ENCODE data around the gene INF2.
A peak's percentile ranks its signal among the peaks of the same experiment; 100 is the strongest.

The INF2 gene

DNA sequence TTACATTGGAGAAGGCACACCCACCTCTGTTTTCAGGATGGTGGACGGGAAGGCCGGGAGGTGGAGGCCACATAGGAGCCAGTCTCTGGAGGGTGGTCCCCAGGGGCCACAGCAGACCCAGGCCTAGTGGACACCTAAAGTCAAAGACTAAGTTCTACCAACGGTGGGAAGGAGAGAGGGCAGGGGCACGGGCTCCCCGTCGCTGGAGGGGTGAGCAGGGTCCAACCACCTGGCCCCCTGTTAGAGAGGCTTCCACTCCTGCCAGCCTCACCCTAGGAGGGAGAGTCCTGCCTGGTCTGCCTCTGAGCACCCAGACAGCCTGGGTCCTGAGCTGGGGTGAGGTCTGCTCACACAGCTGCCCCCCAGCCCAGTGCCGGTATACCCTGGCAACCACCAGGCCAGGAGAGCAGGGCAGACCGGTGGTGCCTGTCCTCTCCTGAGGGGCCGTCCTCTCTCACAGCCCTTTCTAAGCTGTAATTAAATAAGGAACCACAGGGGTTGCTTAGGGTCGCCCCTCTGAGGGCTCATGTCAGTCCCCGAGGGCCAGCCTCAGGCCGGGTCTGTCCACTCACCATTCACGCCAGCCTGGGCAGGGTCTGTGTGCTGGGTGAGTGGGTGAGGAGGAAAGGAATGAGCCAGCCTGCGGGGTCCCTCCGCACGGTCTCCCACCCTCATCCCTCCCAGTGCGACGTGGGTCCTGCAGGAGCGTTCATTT, 2.3 kb downstream of the INF2 start:
- DNase-seq, result no peak

DNA sequence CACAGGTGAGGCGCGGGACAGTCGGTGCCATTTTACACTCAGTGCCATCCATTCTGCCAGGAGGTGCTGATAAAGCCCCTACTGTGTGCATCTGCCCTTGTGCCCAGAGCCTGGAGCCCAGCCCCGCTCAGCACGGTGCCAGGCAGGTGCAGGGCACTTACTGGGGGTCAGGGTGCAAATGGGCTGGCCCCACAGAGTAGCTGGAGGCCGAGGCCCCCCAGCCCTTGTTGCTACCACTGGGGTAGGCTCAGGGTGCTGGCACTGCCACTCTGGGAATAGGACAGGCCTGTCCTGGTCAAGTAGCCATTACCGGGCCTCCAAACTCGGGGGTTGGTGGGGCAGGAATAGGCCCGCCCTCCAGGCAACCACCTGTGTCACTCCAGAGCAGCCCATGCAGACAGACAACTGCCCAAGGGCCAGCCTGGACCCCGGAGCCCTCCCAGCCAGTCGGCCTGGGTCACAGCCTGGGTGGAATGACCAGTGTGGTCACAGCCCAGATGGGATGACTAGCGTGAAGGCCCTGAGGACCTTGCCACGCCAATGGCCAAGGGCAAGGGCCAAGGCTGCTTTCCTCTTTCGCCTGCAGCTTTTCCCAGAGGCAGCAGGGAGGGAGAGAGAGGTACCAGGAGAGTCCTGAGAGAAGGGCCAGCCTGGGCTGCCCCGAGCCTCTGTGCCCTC, 3.0 kb downstream of the INF2 start:
- DNase-seq, result no peak

DNA sequence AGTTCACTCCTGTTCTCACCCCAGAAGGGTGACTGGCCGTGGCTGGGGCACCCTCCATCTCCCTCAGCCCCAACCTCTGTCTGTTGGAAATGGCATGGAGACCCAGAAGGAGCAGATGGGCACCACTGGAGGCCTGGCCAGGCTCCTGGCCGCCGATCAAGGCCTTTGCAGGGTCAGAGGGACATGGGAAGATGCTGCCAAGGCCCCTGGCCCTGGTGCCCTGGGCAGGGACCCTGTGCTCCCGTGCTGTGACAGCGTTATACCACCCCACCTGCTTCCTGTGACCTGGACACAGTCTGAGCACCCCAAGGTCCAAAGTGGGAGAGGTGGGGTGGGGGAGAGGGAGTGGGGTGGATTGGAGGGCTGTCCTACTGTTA, 3.5 kb downstream of the INF2 start:
- DNase-seq, result no peak

DNA sequence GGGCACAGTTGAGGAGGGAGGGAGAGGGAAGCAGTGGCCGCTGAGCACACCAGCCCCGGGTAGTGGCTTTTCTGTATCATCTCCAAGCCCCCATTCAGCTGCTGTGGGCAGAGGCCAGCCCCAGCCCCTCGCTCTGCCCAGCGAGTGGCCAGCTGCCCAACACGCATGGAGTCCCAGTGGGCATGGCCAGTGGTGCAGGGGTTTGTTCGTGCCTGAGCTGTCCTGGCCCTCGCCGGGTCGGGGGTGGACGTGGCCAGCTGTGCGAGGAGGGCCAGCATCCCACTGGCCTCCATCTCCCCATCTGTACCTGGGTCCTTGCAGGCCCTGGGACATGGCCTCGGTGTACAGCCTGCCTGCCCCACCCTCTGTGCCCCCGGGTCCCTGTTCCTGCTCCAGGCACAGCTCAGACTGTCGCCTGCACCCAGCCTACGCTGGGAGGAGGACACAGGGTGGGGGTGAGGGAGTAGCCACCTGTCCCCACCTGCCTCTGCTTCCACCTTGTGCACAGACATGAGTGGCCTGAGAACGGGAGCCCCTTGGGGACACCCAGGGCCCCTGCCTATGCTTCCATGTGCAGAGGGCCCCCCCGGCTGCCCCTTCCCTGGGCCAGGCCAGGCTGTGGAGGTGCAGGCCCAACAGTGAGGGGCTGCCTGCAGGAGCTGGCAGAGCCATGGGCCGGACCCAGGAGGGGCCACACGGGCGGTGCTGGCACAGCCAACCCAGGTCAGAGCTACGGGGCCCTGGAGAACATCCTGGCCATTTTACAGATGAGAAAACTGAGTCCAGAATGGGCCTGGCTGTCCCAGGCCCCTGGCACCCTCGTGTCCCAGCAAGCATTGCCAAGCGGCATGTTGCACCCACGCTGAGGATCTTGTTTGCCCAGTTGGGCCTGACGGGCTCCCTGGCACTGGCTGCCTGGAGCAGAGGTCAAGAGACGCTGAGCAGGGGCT, 4.3 kb downstream of the INF2 start:
- DNase-seq, result no peak

DNA sequence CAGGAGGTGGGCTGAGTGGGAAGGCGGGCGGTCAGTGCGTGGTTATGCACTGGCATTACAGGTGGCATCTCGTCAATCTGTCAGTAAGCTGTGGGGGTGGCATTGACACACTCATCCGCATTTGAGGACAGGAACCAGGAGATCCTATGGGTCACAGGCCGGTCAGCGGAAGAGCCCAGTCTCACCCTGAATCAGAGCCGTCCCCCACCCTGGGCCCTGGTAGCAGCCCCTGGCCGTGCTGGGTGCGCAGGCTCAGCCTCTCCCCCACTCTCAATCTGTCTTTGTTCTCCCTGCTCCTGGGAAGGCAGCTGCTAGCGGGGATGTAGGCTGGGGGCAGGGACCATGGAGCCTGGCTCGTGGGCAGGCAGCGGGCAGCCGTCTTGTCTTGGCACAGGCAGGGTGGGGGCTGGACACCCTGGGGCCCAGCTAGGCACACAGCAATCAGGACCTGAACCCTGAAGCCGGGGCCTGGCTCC, 5.1 kb downstream of the INF2 start:
- DNase-seq, result peak in 1 of 2 experiments; percentile 10

DNA sequence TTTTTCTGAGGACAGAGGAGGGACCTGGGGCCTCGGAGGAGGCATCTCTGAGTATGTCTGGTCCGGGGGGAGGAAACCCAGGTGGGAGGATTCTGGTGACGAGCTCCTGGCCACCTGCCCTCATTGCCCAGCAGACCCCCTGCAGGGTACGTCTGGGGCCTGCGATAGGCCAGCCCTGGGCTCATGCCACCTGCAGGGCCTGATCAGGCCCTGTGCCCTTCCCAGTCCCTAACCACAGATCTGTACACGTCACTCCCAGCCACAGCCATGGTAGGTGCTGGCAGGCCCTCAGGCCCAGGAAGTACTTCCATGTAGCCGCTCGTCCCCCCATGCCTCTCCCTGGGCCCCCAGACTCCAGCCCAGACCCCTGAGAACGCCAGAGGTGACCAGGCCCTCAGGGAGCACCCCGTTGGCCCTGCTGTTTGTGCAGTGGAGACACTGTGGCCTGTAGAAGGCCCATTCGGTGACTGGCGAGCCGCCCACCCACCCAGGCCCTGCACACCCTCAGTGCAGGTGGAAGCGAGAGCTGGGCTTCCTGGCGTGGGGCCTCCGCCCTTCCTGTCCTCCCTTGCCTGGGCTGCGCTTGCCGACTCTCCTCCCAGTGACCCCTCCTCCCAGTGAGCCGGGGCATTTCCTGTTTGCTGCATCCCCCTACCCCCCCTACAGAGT, 5.7 kb downstream of the INF2 start:
- peak in 1 of 2 experiments; percentile 53 for DNase-seq

DNA sequence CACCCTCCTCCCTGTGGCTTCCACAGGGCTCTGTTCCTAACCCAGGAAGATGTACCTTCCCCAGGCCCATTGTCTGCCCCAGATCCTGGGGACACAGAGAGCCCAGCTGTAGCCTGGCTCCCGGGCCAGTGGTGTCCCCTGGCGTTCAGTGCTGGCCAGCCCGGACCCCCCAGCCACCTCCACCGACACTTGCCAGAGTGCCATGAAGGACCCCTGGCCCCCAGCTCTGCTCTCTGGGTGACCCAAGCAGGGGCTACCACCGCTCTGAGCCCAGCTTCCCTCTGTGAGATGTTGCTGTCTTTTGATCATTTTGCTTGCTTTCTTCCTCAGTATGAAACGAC, 6.2 kb downstream of the INF2 start:
- no peak for DNase-seq

DNA sequence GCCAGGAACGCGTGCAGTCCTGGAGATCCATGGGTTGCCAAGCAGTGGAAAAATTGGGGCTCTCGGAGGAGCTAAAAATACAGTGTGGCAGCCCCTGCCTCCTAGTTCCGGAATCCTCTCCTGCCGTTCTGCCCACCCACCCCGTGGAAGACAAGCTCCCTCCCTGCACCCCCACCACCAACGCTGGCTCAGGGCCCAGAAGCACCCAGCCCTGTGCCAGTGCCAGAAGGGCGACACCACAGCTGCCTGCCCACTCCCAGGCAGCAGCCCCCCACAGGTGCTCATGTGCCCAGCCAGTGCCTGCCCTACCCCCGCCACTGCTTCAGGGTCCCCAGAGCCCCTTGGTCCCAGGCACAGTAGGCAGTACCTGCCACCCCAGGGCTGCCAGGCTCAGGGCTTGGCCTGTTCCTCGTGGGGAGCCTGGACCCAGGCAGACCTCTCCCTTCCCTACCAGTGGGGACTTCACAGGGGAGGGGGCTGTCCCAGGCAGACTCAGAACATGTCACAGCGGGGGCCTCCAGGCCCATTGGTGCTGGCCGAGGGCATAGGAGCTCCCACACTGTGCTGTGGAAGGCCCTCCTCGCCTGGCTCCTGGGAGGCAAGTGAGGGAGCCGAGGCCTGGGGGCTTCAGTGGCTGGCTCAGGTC, 7.4 kb downstream of the INF2 start:
- DNase-seq, result no peak

DNA sequence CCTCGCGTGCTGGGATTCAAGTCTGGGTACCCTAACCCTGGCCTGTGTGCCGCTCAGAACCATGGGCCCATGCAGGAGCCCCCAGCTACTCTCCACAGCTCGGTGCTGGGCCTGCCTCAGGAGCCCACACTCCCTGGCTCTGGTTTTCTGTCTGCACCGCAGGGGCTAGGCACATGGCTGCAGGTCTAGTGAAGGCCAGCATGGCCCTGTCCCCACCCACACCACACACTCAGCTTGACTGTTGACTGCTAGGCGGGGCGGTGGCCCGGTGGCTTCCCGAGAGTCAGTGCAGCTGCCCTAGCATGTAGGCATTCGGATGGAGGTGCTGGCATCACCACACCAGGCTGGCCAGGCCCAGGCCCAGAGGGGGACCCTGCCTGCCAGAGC, 7.9 kb downstream of the INF2 start:
- DNase-seq, result no peak

DNA sequence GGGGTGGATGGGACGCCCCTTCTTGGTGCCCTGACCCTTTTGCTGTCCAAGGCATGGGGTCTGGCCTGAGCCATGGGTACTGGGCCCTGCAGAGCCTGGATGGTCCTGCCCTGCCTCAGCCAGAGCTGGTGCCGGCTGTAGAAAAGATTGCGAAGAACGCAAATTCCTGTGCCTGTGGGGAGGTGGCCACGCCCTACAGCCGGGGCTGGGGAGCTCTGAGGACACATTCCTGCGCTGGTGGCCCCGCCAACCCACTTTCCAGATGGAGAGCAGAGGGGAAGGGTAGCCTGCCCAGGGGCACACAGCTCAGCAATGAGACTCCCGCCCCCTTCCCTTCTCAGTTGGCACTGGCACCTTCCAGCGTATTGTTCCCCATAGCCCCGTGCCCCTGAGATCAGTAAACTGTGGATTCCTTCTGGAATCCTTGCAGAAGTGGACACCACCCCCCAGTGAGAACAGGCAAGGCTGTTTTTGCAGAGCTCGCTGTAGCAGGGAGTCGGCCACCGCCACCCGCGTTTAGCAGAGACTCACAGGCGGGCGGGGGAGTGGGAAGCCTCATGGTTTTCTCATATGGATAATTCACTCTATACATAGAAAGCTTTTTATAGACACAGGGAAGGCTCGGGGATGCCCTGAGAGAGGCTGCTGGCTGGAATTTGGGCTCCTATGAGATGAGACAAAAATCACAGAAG, 8.6 kb downstream of the INF2 start:
- no peak for DNase-seq

DNA sequence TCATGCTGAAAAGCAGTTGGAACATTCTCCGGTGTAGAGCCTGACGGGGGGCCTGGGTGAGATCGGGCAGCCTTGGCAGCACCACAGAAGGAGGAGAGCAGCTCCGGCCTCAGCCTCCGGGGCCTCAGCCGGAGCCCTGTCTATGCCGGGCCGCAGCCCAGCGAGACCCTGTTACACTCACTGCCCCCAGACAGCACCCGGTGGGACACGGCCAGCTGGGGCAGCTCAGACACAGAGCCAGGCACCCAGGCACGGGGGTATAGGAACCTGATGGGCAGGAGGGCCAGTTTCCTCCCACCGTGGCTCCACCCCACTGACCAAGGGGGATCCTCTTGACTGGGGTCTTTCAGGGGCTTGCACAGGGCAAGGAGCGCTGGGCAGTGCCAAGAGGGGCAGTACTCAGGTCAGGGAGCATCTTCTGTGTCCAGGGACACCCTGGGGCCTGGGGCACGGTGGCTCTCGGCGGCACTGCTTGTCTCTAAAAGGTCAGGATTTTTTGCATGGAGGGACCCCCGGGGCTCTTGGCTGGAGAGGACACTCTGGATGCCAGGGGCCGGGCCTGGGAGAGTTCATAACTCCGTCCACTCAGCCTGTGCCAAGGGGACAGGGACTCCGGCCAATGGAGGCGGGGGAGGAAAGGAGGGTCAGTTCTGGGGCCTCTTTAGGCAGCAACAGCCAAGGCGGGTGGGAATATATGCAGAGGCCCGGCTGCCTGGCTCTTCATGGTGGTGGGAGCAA, 9.4 kb downstream of the INF2 start:
- no peak for DNase-seq

DNA sequence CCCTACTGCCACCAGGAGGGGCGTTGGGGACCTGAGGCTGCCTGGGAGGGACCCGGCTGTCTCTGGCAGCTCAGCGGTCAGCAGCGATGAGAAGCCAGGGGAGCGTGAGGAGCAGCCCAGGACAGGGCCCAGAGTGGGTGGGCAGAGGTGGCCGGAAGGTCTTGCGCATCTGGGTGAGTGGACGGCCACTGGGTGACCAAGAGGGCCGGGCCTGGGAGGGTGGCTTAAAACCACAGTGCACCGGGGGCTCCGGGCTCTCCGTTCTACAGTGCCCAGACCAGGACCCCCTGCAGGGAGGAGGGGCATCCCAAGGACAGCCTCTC, 10.0 kb downstream of the INF2 start:
- no peak for DNase-seq

DNA sequence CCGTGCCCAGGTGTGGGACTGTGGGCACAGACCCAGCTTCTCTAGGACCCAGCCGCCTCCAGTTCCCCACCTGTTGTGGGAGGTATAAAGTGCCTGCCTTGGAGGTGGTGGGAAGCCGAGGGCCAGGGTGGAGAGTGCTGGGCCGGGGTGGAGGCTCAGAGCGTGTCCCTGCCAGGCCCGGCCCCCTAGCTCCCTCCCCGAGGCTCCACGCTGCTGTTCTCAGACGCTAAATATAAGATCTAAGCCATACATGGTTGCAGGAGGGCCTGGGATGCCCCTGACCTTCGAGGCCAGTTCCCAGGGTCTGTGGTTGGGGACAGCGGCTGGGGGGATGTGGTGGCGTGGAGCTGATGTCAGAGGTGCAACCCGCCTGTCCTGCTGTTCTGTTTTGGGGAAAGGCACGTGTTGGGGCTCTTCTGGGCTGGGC, 10.8 kb downstream of the INF2 start:
- no peak for DNase-seq

DNA sequence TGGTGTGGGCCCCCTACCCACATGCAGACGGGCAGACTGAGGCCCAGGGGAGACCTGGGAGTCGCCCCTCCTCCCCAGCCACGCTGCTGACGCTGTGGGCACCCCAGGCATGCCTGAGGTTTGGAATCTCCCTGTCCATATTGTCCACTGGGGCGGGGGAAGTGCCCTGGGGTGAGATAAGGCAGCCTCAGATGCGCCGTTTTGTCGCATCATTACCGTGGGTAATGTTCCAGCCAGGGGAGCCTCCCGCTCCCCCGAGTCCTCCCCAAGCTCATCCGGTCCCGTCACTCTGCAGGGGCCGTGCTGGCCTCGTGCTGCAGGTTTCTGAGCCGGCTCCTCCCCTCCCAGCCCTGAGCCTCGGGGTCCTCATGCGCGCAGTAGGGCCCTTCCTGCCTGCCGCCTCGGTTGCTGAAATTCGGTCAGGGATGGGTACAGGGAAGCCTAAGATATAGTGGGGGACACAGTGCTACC, 11.4 kb downstream of the INF2 start:
- no peak for DNase-seq

DNA sequence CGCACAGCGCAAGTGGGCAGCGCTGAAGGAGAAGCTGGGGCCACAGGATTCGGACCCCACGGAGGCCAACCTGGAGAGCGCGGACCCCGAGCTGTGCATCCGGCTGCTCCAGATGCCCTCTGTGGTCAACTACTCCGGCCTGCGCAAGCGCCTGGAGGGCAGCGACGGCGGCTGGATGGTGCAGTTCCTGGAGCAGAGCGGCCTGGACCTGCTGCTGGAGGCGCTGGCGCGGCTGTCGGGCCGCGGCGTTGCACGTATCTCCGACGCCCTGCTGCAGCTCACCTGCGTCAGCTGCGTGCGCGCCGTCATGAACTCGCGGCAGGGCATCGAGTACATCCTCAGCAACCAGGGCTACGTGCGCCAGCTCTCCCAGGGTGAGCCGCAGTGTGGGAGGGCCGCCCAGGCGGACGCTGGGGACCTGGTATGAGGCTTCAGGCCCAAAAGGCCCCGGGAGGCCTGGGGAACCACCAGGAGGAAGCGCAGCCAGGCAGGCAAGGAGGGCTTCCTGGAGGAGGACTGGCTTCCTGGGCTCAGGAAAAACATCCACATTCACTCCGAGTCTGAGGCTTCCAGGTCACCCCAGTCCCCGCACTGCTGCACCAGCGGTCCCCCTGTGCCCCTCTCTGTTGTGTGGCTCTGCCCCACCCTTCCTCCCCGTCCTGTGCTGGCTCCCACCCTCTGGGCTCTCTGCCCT, 12.1 kb downstream of the INF2 start:
- no peak for DNase-seq

DNA sequence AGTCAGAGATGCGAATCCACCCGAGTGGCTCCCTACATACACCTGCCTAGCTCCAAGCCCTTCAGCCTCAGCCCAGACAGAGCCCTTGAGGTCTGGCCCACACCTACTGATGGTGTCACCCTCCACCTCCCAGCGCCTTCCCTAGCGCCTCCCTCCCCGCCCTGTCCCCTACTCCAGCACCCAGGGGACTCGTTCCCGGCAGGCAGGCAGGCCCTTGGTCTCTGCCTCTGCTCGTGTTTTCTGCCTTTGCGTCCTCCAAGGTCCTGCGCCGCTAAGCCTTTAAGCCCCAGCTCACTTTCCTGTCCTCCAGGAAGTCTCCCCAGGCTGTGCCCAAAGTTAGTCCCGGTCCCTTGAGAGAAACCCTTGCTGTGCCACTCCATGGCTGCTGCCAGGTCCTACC, 12.7 kb downstream of the INF2 start:
- no peak for DNase-seq

DNA sequence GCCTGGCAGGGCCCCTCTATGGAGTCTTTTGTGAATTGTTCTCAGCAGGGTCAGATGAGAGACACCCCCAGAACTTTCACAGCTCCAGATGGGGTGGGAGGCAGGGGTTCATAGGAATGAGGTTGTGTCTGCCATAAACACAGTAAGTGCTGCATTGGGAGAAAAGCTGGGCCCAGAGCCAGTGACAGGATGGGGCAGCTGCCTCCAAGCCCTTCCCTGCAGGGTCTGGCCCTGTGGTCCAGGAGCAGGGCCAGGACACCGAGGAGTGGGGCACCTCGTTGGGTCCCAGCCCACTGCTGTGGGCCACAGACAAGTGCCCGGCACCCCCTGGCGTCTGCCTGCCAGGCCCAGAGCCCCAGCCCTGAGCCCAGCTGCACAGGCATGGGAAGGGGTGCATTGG, 13.3 kb downstream of the INF2 start:
- no peak for DNase-seq

DNA sequence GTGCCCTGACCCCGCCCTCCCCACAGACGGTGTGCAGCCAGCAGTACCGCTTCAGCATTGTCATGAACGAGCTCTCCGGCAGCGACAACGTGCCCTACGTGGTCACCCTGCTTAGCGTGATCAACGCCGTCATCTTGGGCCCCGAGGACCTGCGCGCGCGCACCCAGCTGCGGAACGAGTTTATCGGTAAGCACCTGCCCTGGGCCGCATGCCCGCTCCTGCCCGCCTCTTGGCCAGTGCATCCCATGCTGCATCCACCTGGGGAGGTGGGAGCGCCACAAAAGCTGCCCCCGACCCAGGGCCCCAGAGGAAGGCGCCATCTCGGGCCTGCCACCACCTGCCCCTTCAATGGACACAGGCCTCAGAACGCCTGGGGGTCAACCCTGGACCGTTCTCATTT, 13.9 kb downstream of the INF2 start:
- DNase-seq, result no peak

DNA sequence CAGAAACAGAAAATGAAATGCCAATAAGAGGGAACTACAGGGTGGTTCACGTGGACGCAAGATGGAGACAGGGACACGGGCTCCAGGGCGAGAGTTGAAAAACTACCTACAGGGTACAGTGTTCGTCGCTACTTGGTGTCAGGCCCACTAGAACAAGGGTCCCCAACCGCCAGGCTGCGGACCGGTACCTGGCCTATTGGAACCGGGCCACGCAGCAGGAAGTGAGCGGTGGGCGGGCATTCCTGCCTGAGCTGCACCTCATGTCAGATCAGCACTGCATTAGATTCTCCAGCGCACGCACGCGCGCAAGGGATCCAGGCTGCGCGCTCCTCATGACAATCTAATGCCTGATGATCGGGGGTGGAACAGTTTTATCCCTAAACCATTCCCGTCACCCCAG, 14.8 kb downstream of the INF2 start:
- DNase-seq, result no peak

DNA sequence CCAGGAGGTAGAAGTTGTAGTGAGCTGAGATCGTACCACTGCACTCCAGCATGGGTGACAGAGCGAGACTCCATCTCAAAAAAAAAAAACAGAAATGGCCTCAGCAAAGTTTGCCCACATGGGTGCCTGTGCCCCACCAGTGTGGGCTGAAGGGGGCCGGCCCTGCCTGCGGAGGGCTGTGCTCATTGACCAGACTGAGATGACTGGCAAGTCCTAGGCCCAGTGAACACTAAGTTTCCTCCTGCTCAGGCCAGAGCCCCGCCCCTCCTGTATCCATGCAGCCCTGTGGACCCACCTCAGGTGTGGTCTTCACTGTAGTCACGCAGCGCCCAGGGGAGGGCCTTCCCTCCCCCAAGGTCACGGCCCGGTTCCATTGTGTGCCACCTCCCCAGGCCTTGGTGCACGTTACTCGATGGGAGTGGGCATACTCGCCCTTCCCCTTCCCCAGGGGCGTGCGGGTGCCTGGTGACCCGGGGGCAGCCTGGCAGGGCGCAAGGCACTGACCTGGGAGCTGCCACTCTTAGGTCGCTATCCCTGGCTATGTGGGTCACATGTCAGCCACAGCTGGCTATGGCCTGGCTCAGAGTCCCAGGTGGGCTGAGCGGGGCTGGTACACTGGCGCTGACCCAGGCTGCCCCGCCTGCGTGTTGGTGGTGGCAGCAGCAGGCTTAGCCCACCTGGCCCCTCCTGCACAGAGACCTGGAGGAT, 16.1 kb downstream of the INF2 start:
- peak in 1 of 2 experiments; percentile 20 for DNase-seq

Measured in SW 1271 (cell line).